Retina (tissue), 1 donor: ENCODE results near the gene LMAN1L.

Experiments
- DNase-seq: peaks from one replicate; pipeline ENCODE4 v3.0.0-alpha.2; 2016

The LMAN1L gene

GRCh38 chr15:74838746-74839525, 26.3 kb downstream of the LMAN1L start:
- DNase-seq = no peak

- DNase-seq = no peak
Measured at GRCh38 chr15:74839526-74840395, 27.1 kb downstream of the LMAN1L start.

- no peak for DNase-seq
Measured at GRCh38 chr15:74840851-74841775, 28.5 kb downstream of the LMAN1L start.

GRCh38 chr15:74841891-74842373, 29.3 kb downstream of the LMAN1L start:
- no peak for DNase-seq

- peak; percentile 96 for DNase-seq
Measured at GRCh38 chr15:74842581-74843444, 30.2 kb downstream of the LMAN1L start, which contains the start of gene ULK3. ULK3 (minus strand) TSS chr15:74843156; CDS start chr15:74843105, 51 bp downstream.

GRCh38 chr15:74843445-74843828, 30.8 kb downstream of the LMAN1L start:
- DNase-seq = no peak

GRCh38 chr15:74843891-74844299, 31.3 kb downstream of the LMAN1L start:
- DNase-seq = peak; percentile 35

- no peak for DNase-seq
Measured at GRCh38 chr15:74844319-74845207, 31.9 kb downstream of the LMAN1L start.

GRCh38 chr15:74845208-74845568, 32.6 kb downstream of the LMAN1L start:
- no peak for DNase-seq

GRCh38 chr15:74845581-74845980, 32.9 kb downstream of the LMAN1L start:
- DNase-seq = no peak

GRCh38 chr15:74847432-74847831, 34.8 kb downstream of the LMAN1L start:
- DNase-seq = no peak

GRCh38 chr15:74850393-74850792, 37.8 kb downstream of the LMAN1L start:
- DNase-seq = no peak

- no peak for DNase-seq
Measured at GRCh38 chr15:74851960-74852359, 39.3 kb downstream of the LMAN1L start.

GRCh38 chr15:74854453-74855022, 41.9 kb downstream of the LMAN1L start:
- no peak for DNase-seq

- no peak for DNase-seq
Measured at GRCh38 chr15:74855857-74856256, 43.2 kb downstream of the LMAN1L start.

GRCh38 chr15:74856537-74856936, 43.9 kb downstream of the LMAN1L start:
- no peak for DNase-seq

GRCh38 chr15:74857082-74857655, 44.5 kb downstream of the LMAN1L start:
- DNase-seq = no peak

GRCh38 chr15:74857671-74858368, 45.2 kb downstream of the LMAN1L start:
- DNase-seq = no peak

GRCh38 chr15:74858369-74858740, 45.7 kb downstream of the LMAN1L start:
- DNase-seq = no peak
